ENCODE measurements around the gene SH3RF3.

The SH3RF3 gene

DNA sequence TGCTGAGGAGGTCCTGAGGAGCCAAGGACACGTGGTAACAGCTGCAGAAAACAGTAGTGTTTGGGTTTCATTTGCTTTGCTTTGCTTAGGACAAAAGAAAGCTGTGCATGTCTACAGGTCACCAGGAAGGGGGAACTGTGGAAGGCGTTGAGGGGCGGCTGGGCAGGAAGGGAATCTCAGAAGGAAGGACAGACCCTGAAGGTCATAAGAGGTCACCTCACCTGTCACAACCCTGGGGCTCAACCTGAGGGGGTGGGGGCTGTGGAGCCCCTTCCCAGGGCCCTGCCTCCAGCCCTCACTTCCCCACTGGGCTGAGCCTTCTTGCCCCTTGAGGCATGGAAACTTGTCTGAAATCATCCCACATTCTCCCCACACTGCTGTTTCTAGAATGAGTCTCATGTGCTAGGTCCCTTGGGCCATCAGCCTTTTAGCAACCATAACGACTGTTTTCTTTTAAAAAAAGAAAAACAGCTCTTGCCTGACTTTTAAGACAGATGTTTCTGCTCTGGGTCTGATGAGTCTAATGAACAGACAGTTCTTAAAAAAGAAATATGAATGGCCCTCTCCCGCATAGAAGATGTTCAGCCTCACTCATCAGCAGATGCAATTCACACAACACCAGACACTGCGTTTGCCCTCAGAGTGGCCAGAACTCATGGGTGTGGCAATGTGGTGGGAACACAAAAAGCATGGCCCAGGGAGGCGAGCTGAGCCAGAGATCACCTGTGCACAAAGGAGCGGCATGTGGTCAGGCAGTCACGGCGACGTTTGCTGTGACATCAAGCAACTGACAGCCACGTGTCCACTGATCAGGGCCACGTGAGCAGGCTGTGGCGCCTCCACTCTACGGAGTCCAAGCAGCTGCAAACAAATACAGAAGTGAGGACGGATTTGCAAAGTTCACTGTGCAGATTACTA, 400.8 kb downstream of the SH3RF3 start:
- peak; percentile 51 for DNase-seq

DNA sequence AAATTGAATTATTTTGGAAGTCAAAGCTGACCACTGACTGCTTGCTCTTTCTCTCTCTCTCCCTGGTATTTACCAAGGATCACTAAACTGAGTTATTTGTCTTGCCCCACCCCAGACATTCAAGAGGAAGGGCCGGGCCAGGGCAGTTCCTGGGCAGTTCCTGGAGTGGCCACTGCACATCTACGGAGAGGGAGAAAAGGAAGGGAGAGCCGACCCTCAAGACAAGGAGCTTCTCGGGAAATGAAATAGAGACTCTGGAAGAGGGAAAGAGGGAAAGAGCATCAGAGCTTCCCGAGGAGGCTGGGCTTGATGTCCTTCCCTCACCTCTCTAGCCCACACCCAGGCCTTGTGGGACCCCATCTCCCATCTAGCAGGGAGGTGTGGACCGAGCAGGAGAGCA, 401.7 kb downstream of the SH3RF3 start:
- DNase-seq: no peak

- DNase-seq: no peak
Observed at GRCh38 chr2:109531221-109531620, 402.2 kb downstream of the SH3RF3 start.

DNA sequence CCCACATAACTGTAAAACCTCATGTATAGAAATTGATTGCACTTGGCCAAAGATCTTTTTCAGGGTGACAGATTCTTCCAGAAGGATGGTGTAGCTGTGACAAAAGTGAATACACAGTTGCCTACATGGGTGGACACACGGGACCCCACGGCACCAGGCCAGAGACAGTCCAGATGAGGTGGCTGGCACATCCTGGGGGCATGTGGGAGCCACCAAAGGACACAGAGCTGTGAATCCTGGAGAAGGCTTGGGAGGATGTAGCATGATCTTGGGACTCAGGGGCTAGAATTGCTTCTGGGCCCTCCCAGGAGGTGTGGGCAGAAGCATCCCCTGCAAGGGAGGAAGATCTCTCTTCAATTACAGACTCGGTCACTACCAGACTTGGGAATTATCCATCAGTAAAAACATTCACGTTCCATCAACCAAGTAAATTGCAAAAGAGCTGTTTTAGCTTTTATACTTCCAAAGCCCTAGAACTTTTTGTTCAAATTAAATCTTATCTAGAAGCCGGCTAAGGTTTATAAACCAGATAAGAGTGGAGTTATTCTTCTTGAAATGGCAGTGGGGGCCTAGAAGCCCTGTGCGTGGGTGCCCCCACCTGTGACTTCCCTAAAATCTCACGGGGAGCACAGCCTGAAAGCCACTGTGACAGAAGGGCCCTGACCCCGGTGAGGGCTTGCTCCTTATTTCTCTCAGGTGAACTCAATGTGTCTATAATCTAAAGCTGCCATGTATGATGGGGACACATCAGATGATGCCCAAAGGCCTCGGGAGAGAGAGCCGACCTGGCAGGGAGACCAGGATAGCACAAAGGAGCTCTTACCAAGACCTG, 403.1 kb downstream of the SH3RF3 start:
- no peak for DNase-seq

- DNase-seq: no peak
Observed at GRCh38 chr2:109532728-109533076, 403.7 kb downstream of the SH3RF3 start.

GRCh38 chr2:109533823-109534222, 404.8 kb downstream of the SH3RF3 start:
- no peak for DNase-seq

DNA sequence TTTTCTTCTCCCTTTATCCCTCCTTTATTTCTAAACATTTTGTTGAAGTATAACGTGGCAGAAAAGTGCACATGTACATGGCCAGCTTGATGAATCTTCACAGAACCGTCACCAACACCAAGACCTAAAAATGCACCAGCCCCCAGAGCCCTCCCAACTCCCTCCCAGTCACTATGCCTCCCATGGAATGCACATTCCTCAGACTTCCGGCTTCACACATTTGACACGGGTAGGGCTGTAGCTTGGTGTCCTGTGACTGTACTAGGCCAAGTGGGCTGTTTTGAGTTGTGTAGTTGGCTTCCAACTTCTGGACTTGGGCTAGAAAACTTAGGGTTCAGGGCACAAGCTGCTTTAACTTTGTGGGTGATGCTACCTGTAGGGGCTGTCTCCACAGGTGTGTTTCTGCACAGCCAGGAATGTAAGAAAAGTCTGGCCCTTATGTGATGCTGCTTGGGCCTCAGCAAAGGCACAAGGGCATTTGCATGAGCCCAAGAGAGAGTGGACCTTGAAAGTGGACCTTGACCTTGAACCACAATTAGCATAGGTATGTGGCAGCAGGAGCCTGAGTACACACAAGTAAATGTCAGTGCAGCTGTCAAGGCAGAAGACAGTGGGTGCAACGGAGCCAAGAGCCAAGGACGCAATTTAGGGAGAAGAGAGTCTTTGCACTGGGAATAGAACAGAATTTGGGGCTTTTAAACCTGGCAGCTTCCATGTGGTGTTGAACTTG, 406.4 kb downstream of the SH3RF3 start:
- DNase-seq: peak; percentile 59

GRCh38 chr2:109536556-109536955, 407.6 kb downstream of the SH3RF3 start:
- peak; percentile 58 for DNase-seq

GRCh38 chr2:109537565-109538222, 408.7 kb downstream of the SH3RF3 start:
- DNase-seq: no peak

GRCh38 chr2:109538546-109538945, 409.5 kb downstream of the SH3RF3 start:
- no peak for DNase-seq

DNA sequence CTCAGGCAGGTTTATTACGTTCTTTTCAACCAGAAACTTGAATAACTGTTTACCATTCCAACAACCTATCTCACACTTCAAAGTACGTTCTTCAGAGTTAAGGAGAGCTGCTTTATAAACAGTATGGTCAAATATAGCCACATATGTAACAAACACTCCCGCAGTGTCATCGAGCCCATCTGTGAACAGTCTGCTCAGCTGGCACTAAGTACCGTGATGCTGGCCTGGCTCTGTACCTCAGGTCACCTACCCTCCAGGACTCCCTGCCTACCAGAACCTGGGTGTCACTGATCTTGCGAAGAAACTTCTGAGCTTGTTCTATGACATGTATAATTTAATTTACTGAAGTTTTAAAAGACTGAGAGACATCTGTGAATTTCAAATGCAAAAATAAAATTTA, 413.4 kb downstream of the SH3RF3 start:
- no peak for DNase-seq

- DNase-seq: peak; percentile 59
Observed at GRCh38 chr2:109545828-109546713, 417.1 kb downstream of the SH3RF3 start.

DNA sequence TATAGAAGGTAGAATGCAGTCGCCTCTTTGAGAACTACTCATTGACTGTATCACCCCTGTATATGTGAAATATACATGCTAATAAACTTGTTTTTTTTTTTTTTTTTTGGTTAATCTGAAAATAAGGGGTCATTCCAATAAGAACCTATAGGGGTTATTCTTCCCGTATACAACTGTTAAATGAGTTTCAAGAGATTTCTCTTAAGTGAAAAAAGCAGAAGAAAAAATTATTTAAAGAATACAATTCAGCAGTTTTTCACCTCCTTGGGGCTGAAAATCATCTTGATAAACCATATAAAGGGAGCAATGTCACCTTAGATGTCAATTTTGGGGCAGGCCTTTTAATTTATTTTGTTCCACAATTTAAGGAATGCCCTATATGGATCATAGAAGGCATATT, 418.3 kb downstream of the SH3RF3 start:
- no peak for DNase-seq

GRCh38 chr2:109549016-109549590, 420.1 kb downstream of the SH3RF3 start:
- no peak for DNase-seq

Data from fibroblast of skin of scalp (primary cell).